ENCODE results near the gene SUMF1.
A peak's percentile ranks its signal among the peaks of the same experiment; 100 is the strongest.
"Not testable (repeated sequence)": the region's sequence is repeated elsewhere in the genome, so short reads cannot be mapped to it uniquely, and the experiment has no call there.

Gene SUMF1

DNA sequence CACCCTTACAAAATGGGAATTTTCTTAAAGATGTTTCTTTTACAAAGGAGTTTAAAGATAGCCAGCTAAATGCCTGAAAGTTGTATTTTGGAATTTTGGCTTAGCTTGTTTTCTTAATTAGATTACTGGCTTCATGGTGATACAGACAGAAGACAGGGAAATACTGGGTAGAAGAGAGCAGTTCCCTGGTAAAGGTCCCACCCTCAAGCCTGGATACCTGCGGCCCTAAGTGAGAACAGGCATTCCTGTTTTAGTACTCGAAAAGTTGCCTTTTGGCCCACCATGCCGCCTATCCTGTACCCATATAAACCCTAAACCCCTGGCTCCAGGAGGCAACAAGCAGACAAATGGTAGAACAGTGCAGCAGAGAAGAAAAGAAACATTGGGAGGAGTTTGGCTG, 134.5 kb downstream of the SUMF1 start:
- no peak for DNase-seq

DNA sequence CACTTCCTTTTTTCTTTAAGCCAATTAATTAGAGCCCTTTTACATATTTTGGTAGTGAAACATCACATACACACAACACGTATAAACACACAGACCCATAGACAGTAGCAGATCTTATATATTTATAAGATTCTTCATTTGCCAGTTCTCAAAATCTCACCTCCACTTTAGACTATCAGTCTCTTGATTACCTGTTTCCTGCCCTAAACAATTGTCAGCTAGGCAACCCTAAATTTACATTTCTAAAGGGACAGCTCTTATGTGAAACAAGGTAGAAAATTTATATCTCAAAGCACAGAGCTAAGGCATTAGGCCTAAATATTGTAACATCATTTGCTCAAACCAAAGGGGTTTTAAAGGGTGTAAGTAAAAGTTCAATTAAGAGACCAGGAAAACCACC, 135.0 kb downstream of the SUMF1 start:
- DNase-seq = no peak

- DNase-seq = not testable (repeated sequence)
These were observed 137.3 kb downstream of the SUMF1 start for GRCh38 chr3:4329806-4330205.

- no peak for DNase-seq
These were observed 140.2 kb downstream of the SUMF1 start for GRCh38 chr3:4326868-4327267.

DNA sequence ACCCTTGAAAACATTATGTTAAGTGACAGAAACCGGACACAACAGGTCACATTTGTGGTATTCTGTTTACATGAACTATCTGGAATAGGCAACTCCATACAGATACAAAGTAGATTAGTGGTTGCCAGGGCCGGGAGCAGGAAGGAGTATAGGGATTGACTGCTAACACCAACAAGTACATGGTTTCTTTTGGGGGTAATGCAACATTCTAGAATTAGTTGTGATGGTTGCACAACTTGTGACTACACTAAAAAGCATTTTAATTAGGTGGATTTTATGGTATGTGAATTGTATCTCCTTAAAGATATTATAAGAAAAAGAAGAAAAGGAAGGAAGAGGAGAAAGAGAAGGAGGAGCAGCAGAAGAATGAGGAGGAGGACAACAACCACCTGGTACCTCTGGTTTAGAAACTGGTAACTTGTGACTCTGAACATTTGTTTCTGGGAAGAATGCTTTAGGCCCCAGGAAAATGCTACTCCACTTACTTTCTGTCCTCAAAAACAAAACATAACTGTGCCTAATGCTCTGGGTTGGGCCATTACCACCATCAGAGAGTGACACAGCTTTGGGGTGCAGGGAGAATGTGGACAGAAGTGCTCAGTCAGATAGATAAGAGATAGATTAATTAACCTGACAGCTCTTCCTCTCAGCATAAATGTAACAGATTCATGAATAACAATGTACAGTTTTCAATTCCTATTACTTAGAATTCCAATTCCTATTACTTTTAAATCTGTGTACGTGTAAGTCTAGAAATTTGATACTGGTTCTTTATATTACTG, 143.6 kb downstream of the SUMF1 start:
- DNase-seq = no peak

- DNase-seq = peak; percentile 44
These were observed 144.4 kb downstream of the SUMF1 start for GRCh38 chr3:4322635-4323034.

DNA sequence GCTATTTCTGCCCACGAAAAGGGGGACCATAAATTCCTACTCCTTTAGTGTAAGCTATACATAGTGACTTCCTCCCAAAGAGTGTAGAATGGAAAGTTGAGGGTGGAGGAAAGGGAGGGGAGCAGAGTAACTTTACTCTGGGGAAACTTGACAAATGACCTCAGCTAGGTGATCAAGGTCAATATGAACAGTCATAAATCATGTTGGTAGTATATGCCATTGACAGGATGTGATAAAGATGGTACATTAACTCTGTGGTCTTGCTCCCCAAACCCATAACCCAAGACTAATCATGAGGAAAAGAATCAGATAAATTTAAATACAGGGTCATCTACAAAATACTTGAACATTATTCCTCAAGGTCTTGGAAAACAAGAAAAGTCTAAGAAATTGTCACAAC, 145.3 kb downstream of the SUMF1 start:
- DNase-seq = no peak

DNA sequence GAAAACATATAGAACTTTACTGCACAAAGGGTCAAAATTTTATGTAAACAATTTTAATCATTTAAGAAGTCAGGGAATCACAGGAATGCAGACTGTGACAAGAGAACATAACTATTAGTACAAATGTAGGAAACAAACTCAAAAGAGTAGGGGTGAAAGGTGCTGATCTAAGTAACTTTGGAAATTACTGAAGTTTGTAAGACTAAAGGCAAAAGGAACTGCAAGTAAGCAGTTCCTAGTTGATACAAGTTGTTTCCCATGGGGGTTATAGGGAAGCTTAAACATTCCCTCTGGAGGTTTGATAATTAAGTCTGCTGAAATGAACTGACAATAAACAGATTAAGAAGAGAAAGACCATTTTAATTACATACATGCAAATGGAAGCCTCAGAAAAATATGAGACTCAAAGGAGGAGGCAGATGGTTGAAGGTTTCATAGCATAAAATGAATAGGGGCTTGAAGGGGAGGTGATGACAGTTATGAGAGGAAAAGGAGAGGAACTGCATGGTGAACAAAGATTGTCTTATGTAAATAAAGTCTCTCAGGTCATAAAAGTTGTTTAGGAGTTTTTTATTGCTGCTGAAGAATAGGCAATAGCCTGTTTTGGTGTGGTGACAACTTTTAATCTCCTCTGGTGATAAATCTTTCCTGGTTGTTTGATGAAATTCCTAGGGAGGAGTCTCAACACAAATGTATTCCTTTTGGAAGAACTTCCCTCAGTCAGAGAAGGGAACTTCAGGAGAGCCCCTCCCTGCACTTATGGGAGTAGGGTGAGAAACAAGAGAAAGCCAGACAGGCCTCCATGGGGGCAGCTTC, 146.8 kb downstream of the SUMF1 start:
- no peak for DNase-seq

- no peak for DNase-seq
These were observed 152.4 kb downstream of the SUMF1 start for GRCh38 chr3:4314688-4315087.

DNA sequence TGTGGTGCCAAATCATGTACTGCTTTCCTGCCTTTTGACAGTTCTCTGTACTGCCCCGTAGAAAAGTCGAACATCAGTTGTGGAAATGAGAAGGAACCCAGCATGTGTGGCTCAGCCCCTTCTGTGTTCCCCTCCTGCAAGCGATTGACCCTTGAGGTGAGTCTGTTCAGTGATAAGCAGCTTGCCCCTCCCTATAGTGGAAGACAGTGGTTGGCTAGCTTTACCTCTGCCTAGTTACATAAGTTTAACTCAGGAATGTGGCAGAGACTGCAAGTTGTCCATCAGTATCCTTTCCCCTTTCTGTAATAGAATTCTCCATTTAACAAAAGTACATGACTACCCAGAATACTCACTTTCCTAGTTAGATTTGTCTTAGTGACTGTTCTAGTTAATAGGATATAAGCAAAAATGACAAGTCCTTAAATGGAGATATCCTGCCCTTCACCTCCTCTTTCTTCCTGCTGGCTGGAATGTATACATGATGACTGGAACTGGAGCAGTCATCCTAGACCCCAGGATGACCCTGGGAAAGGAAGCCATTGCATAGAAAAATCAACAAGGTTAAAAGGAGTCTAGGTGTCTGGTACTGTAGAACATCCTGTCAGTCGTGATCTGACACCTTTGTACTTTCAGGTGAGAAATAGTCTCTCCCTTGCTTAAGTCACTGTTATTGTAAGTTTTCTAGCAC, 153.3 kb downstream of the SUMF1 start:
- DNase-seq = no peak

GRCh38 chr3:4311496-4311895, 155.6 kb downstream of the SUMF1 start:
- no peak for DNase-seq
